ENCODE data around the gene ASIC1. TPM values are rescaled to one million over a fixed set of nuclear protein-coding genes. Genes with fewer than 3 reads are reported as not detected.

The ASIC1 gene
- total RNA-seq, 1 donor from 2014 or later, result 18.1 TPM

- TF ChIP-seq CTCF (conservative IDR thresholded peaks at IDR 0.05), result no peak
- Mint-ChIP-seq H3K27ac (no peak overlapping the region), H3K27me3 (no peaks in the 10 kb centered on the region), H3K4me3 (no peak overlapping the region), H3K36me3 (peaks cover 25% of the 10 kb centered on the region), H3K4me1 (ENCODE audit: unreplicated experiment) (peaks cover 34% of the 10 kb centered on the region), H3K9me3 (no peaks in the 10 kb centered on the region)
- no peak for DNase-seq (ENCODE audit: extremely low spot score, unreplicated experiment)
These were observed 39.2 kb upstream of the ASIC1 start for GRCh38 chr12:50018154-50018553.

DNA sequence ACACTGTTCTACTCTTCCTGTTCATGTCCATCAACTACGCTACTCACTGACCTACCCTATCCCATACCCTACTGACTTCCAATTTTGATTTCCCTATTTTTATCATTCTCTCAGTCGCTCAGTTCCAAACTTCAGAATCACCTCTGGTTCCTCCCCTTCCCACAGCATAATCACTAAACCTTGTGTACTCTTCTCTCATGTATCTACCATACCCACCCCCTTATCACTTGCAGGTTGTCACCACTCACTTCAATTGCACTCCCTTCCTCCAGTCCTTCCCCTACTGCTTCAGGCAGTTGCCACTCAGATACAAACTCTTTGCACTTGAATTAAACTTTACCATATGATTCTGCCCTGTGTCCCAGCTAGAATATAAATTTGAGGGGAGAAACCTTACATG is 38.4 kb upstream of the ASIC1 start:
- Mint-ChIP-seq H3K36me3 (peaks cover 17% of the 10 kb centered on the region), H3K4me1 (ENCODE audit: unreplicated experiment) (peaks cover 34% of the 10 kb centered on the region), H3K27me3 (no peaks in the 10 kb centered on the region), H3K4me3 (no peak overlapping the region), H3K9me3 (no peaks in the 10 kb centered on the region), H3K27ac (peak overlapping the region; percentile 0)
- DNase-seq (ENCODE audit: extremely low spot score, unreplicated experiment), result no peak
- no peak for TF ChIP-seq CTCF (conservative IDR thresholded peaks at IDR 0.05)

- Mint-ChIP-seq H3K4me1 (ENCODE audit: unreplicated experiment) (peaks cover 39% of the 10 kb centered on the region), H3K9me3 (no peaks in the 10 kb centered on the region), H3K27ac (no peak overlapping the region), H3K4me3 (no peak overlapping the region), H3K36me3 (peaks cover 13% of the 10 kb centered on the region), H3K27me3 (no peaks in the 10 kb centered on the region)
- TF ChIP-seq CTCF (conservative IDR thresholded peaks at IDR 0.05), result no peak
- no peak for DNase-seq (ENCODE audit: extremely low spot score, unreplicated experiment)
These were observed 37.9 kb upstream of the ASIC1 start for GRCh38 chr12:50019524-50019923.

DNA sequence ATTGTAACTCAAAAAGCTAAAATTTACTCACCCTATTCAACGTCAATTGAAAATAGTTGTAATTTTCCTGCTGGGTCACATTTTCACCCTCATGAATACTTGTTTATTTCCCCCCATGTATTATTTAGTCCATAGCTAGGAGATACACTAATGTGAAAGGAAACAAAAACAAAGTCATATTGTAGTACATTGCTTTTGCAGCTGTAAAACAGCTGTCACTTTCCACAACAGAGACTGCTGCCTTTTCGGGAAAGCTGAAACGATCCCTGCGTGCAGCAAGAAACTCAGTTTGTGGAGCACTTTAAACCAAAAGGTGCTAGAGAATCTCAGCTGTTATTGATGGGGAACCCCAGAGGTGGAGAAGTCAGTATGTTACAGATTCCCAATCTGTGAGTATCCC is 36.4 kb upstream of the ASIC1 start:
- Mint-ChIP-seq H3K27me3 (no peaks in the 10 kb centered on the region), H3K9me3 (peaks cover 3% of the 10 kb centered on the region), H3K4me3 (peak overlapping the region; percentile 17), H3K4me1 (ENCODE audit: unreplicated experiment) (peaks cover 48% of the 10 kb centered on the region), H3K36me3 (peaks cover 17% of the 10 kb centered on the region), H3K27ac (no peak overlapping the region)
- DNase-seq (ENCODE audit: extremely low spot score, unreplicated experiment), result no peak
- TF ChIP-seq CTCF (conservative IDR thresholded peaks at IDR 0.05), result no peak

- Mint-ChIP-seq H3K36me3 (peaks cover 13% of the 10 kb centered on the region), H3K4me3 (no peak overlapping the region), H3K4me1 (ENCODE audit: unreplicated experiment) (peaks cover 38% of the 10 kb centered on the region), H3K9me3 (peaks cover 3% of the 10 kb centered on the region), H3K27me3 (no peaks in the 10 kb centered on the region), H3K27ac (no peak overlapping the region)
- no peak for TF ChIP-seq CTCF (conservative IDR thresholded peaks at IDR 0.05)
- DNase-seq (ENCODE audit: extremely low spot score, unreplicated experiment), result no peak
These were observed 34.5 kb upstream of the ASIC1 start for GRCh38 chr12:50022903-50023302.

DNA sequence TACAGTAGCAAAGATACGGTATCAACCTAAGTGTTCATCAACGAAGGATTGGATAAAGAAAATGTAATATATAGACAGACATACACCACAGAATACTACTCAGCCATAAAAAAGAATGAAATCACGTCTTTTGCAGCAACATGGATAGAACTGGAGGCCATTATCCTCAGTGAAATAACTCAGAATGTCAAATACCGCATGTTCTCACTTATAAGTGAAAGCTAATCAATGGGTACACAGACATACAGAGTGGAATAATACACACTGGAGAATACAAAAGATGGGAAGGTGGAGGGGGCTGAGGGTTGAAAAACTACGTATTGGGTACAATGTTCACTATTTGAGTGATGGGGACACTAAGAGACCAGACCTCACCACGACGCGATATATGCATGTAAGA is 33.2 kb upstream of the ASIC1 start:
- TF ChIP-seq CTCF (conservative IDR thresholded peaks at IDR 0.05), result no peak
- H3K4me3 Mint-ChIP-seq, result peak overlapping the region; percentile 99
- H3K27me3 Mint-ChIP-seq, result no peaks in the 10 kb centered on the region
- no peak for DNase-seq (ENCODE audit: extremely low spot score, unreplicated experiment)
- peak overlapping the region; percentile 97 for H3K27ac Mint-ChIP-seq
- peaks cover 3% of the 10 kb centered on the region for H3K9me3 Mint-ChIP-seq
- peaks cover 27% of the 10 kb centered on the region for H3K4me1 Mint-ChIP-seq (ENCODE audit: unreplicated experiment)
- H3K36me3 Mint-ChIP-seq, result peaks cover 13% of the 10 kb centered on the region

Data from type B pancreatic cell (in vitro differentiated cells).